ENCODE data around the gene ITPRIPL1. TPM values are rescaled to one million over a fixed set of nuclear protein-coding genes. Genes with fewer than 3 reads are reported as not detected.
A peak's percentile ranks its signal among the peaks of the same experiment; 100 is the strongest.

The ITPRIPL1 gene
- total RNA-seq, 1 donor from 2014 or later: 3.7 TPM

GRCh38 chr2:96345868-96346462 lies 20.8 kb downstream of the ITPRIPL1 start:
- H3K27me3 ChIP-seq (ENCODE audit: control insufficient read depth in 3 of 3, insufficient read depth in 3 of 3, low read length in 3 of 3): no peaks in the 10 kb centered on the region
- no peak overlapping the region for H3K27ac ChIP-seq (ENCODE audit: low read depth, low read length)
- no peak overlapping the region for H3K4me3 ChIP-seq (ENCODE audit: low read length in 3 of 3)
- H3K4me1 ChIP-seq (ENCODE audit: control insufficient read depth in 3 of 3, insufficient read depth in 3 of 3, low read length in 3 of 3): no peaks in the 10 kb centered on the region
- H3K9ac ChIP-seq (ENCODE audit: low read depth in 1 of 3, low read length in 3 of 3): no peak overlapping the region
- H3K36me3 ChIP-seq (ENCODE audit: control insufficient read depth in 3 of 3, insufficient read depth in 3 of 3, low read length in 3 of 3): no peaks in the 10 kb centered on the region
- H3K9me3 ChIP-seq (ENCODE audit: control insufficient read depth in 3 of 3, low read length in 3 of 3): no peaks in the 10 kb centered on the region

- Histone ChIP-seq H3K4me3 (ENCODE audit: low read length in 3 of 3) (no peak overlapping the region), H3K27ac (ENCODE audit: low read depth, low read length) (no peak overlapping the region), H3K9me3 (ENCODE audit: control insufficient read depth in 3 of 3, low read length in 3 of 3) (no peaks in the 10 kb centered on the region), H3K27me3 (ENCODE audit: control insufficient read depth in 3 of 3, insufficient read depth in 3 of 3, low read length in 3 of 3) (no peaks in the 10 kb centered on the region), H3K36me3 (ENCODE audit: control insufficient read depth in 3 of 3, insufficient read depth in 3 of 3, low read length in 3 of 3) (no peaks in the 10 kb centered on the region), H3K4me1 (ENCODE audit: control insufficient read depth in 3 of 3, insufficient read depth in 3 of 3, low read length in 3 of 3) (peaks cover 0 to under 1% (median under 1%) of the 10 kb centered on the region in 3 donors), H3K9ac (ENCODE audit: low read depth in 1 of 3, low read length in 3 of 3) (no peak overlapping the region)
Measured at GRCh38 chr2:96347395-96347794, 22.3 kb downstream of the ITPRIPL1 start.

DNA sequence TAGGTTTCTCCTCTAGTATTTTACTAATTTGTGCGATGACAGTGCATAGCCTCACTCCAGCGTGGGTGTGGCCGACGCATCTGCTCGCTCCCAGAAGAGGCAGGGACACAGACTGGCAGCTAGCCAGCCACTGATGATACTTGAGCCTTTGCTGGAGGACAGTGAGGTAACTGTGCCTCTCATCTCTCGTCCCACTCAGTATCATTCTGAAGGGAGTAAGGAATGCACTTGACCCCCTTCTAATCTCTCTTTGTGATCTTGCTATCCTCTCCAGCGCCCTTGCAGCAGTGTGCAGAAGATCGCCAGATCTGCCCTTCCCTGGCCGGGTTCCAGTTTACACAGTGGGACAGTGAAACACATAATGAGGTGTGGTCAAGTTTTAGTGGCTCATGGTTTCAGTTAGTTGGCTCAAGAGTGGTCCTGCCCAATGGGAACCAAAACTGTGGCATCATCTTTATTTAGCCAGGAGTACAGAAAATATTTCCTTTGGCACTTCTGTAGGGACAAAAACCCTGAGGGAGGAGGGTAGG lies 28.0 kb downstream of the ITPRIPL1 start:
- no peaks in the 10 kb centered on the region for H3K9me3 ChIP-seq (ENCODE audit: control insufficient read depth in 3 of 3, low read length in 3 of 3)
- no peaks in the 10 kb centered on the region for H3K27me3 ChIP-seq (ENCODE audit: control insufficient read depth in 3 of 3, insufficient read depth in 3 of 3, low read length in 3 of 3)
- peaks cover 10 to 18% (median 12%) of the 10 kb centered on the region in 3 donors for H3K4me1 ChIP-seq (ENCODE audit: control insufficient read depth in 3 of 3, insufficient read depth in 3 of 3, low read length in 3 of 3)
- H3K27ac ChIP-seq (ENCODE audit: low read depth, low read length): peak overlapping the region; percentile 48
- no peak overlapping the region for H3K9ac ChIP-seq (ENCODE audit: low read depth in 1 of 3, low read length in 3 of 3)
- H3K4me3 ChIP-seq (ENCODE audit: low read length in 3 of 3): peak overlapping the region in 1 of 3 donors; percentile 46
- H3K36me3 ChIP-seq (ENCODE audit: control insufficient read depth in 3 of 3, insufficient read depth in 3 of 3, low read length in 3 of 3): no peaks in the 10 kb centered on the region

DNA sequence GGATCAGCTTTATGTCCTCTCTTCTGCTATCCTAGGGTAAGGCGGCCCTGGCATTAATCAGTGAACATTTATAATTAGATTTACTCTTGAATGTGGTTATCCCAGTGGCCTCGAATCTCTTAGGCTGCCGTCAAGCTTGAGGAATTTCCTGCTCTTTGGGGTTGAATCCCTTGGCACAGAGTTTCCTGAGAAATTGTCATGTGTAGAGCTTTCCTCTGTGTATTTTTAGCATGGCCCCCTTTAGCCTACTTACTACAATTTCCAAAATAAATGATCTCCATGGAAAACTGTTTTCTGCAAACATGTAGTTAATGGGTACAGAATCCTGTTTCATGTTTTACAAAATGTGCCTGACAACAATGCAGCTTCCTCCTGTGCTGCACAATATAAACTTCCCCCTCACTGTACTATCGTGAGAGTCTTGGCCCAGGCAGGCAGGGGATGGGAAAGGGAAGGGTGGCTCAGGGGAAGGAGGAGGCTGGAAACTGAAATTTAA lies 28.5 kb downstream of the ITPRIPL1 start:
- Histone ChIP-seq H3K27me3 (ENCODE audit: control insufficient read depth in 3 of 3, insufficient read depth in 3 of 3, low read length in 3 of 3) (no peaks in the 10 kb centered on the region), H3K9ac (ENCODE audit: low read depth in 1 of 3, low read length in 3 of 3) (no peak overlapping the region), H3K4me1 (ENCODE audit: control insufficient read depth in 3 of 3, insufficient read depth in 3 of 3, low read length in 3 of 3) (peaks cover 10 to 18% (median 12%) of the 10 kb centered on the region in 3 donors), H3K27ac (ENCODE audit: low read depth, low read length) (peak overlapping the region; percentile 48), H3K9me3 (ENCODE audit: control insufficient read depth in 3 of 3, low read length in 3 of 3) (no peaks in the 10 kb centered on the region), H3K36me3 (ENCODE audit: control insufficient read depth in 3 of 3, insufficient read depth in 3 of 3, low read length in 3 of 3) (no peaks in the 10 kb centered on the region), H3K4me3 (ENCODE audit: low read length in 3 of 3) (peak overlapping the region in 1 of 3 donors; percentile 46)

- Histone ChIP-seq H3K4me3 (ENCODE audit: low read length in 3 of 3) (no peak overlapping the region), H3K9me3 (ENCODE audit: control insufficient read depth in 3 of 3, low read length in 3 of 3) (no peaks in the 10 kb centered on the region), H3K27me3 (ENCODE audit: control insufficient read depth in 3 of 3, insufficient read depth in 3 of 3, low read length in 3 of 3) (no peaks in the 10 kb centered on the region), H3K4me1 (ENCODE audit: control insufficient read depth in 3 of 3, insufficient read depth in 3 of 3, low read length in 3 of 3) (peaks cover 10 to 18% (median 12%) of the 10 kb centered on the region in 3 donors), H3K36me3 (ENCODE audit: control insufficient read depth in 3 of 3, insufficient read depth in 3 of 3, low read length in 3 of 3) (no peaks in the 10 kb centered on the region), H3K9ac (ENCODE audit: low read depth in 1 of 3, low read length in 3 of 3) (no peak overlapping the region), H3K27ac (ENCODE audit: low read depth, low read length) (no peak overlapping the region)
Measured at GRCh38 chr2:96354492-96354891, 29.4 kb downstream of the ITPRIPL1 start.

DNA sequence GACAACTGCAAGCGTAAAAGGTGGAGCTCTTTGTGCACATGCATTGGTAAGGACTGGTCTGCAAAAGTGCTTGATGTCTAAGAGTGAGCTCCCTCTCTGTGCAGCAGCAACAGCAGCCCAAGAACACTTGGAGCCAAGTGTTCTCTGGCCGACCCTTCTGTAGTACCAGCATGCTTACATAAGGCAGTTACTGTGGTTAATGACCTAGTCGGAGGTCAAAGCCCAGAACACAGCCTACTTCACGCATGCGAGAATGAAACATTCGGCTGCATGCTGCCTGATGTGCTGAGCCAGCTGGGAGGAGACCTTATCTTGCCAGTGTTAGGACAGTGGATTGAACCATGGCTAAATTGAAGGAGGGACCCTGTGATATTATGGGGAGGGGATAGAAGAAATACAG lies 31.8 kb downstream of the ITPRIPL1 start:
- Histone ChIP-seq H3K4me3 (ENCODE audit: low read length in 3 of 3) (no peak overlapping the region), H3K9ac (ENCODE audit: low read depth in 1 of 3, low read length in 3 of 3) (no peak overlapping the region), H3K27ac (ENCODE audit: low read depth, low read length) (no peak overlapping the region), H3K9me3 (ENCODE audit: control insufficient read depth in 3 of 3, low read length in 3 of 3) (no peaks in the 10 kb centered on the region), H3K36me3 (ENCODE audit: control insufficient read depth in 3 of 3, insufficient read depth in 3 of 3, low read length in 3 of 3) (no peaks in the 10 kb centered on the region), H3K27me3 (ENCODE audit: control insufficient read depth in 3 of 3, insufficient read depth in 3 of 3, low read length in 3 of 3) (no peaks in the 10 kb centered on the region), H3K4me1 (ENCODE audit: control insufficient read depth in 3 of 3, insufficient read depth in 3 of 3, low read length in 3 of 3) (peaks cover 10 to 18% (median 12%) of the 10 kb centered on the region in 3 donors)

DNA sequence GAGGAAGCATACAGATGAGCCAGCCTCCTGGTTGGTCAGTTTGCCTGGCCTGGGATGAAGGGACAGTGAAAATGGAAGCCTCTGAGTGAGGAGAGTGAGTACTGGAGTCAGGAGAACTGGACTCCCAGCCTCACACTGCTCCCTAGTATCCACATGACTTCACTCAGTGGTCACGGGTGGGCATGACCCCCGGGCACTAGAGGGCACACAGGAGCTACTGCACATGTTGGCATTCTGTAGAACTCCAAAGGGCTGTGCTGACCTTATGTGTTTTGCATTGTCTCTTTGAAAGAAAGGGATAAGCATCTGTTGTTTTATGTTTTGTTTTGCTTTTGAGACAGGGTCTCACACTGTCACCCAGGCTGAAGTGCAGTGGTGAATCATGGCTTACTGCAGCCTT lies 34.2 kb downstream of the ITPRIPL1 start:
- H3K4me3 ChIP-seq (ENCODE audit: low read length in 3 of 3): no peak overlapping the region
- H3K9me3 ChIP-seq (ENCODE audit: control insufficient read depth in 3 of 3, low read length in 3 of 3): no peaks in the 10 kb centered on the region
- H3K36me3 ChIP-seq (ENCODE audit: control insufficient read depth in 3 of 3, insufficient read depth in 3 of 3, low read length in 3 of 3): no peaks in the 10 kb centered on the region
- no peak overlapping the region for H3K27ac ChIP-seq (ENCODE audit: low read depth, low read length)
- no peak overlapping the region for H3K9ac ChIP-seq (ENCODE audit: low read depth in 1 of 3, low read length in 3 of 3)
- no peaks in the 10 kb centered on the region for H3K27me3 ChIP-seq (ENCODE audit: control insufficient read depth in 3 of 3, insufficient read depth in 3 of 3, low read length in 3 of 3)
- H3K4me1 ChIP-seq (ENCODE audit: control insufficient read depth in 3 of 3, insufficient read depth in 3 of 3, low read length in 3 of 3): peaks cover 0 to 5% (median 2%) of the 10 kb centered on the region in 3 donors

DNA sequence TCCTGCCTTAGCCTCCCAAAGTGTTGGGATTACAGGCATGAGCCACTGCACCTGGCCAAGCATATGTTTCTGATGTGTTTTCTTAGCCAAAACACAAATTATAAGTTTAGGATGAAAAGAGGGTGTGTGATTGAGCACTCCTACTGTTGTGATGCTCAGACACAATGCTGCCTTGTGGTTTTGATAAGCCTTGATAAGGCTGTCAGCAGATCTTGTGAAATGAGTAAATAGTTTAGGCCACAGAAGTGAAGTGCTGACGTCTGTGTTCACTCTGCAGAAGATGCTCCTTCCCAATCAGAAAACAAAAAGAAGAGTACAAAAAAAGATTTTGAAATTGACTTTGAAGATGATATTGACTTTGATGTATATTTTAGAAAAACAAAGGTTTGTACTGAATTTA lies 34.7 kb downstream of the ITPRIPL1 start:
- Histone ChIP-seq H3K9ac (ENCODE audit: low read depth in 1 of 3, low read length in 3 of 3) (no peak overlapping the region), H3K4me1 (ENCODE audit: control insufficient read depth in 3 of 3, insufficient read depth in 3 of 3, low read length in 3 of 3) (peaks cover 0 to 2% (median 0%) of the 10 kb centered on the region in 3 donors), H3K4me3 (ENCODE audit: low read length in 3 of 3) (no peak overlapping the region), H3K9me3 (ENCODE audit: control insufficient read depth in 3 of 3, low read length in 3 of 3) (no peaks in the 10 kb centered on the region), H3K27ac (ENCODE audit: low read depth, low read length) (no peak overlapping the region), H3K36me3 (ENCODE audit: control insufficient read depth in 3 of 3, insufficient read depth in 3 of 3, low read length in 3 of 3) (no peaks in the 10 kb centered on the region), H3K27me3 (ENCODE audit: control insufficient read depth in 3 of 3, insufficient read depth in 3 of 3, low read length in 3 of 3) (no peaks in the 10 kb centered on the region)

- no peak overlapping the region for H3K9ac ChIP-seq (ENCODE audit: low read depth in 1 of 3, low read length in 3 of 3)
- H3K9me3 ChIP-seq (ENCODE audit: control insufficient read depth in 3 of 3, low read length in 3 of 3): no peaks in the 10 kb centered on the region
- H3K36me3 ChIP-seq (ENCODE audit: control insufficient read depth in 3 of 3, insufficient read depth in 3 of 3, low read length in 3 of 3): no peaks in the 10 kb centered on the region
- no peak overlapping the region for H3K27ac ChIP-seq (ENCODE audit: low read depth, low read length)
- no peaks in the 10 kb centered on the region for H3K27me3 ChIP-seq (ENCODE audit: control insufficient read depth in 3 of 3, insufficient read depth in 3 of 3, low read length in 3 of 3)
- H3K4me1 ChIP-seq (ENCODE audit: control insufficient read depth in 3 of 3, insufficient read depth in 3 of 3, low read length in 3 of 3): no peaks in the 10 kb centered on the region
- H3K4me3 ChIP-seq (ENCODE audit: low read length in 3 of 3): no peak overlapping the region
Measured at GRCh38 chr2:96361751-96362150, 36.6 kb downstream of the ITPRIPL1 start.

DNA sequence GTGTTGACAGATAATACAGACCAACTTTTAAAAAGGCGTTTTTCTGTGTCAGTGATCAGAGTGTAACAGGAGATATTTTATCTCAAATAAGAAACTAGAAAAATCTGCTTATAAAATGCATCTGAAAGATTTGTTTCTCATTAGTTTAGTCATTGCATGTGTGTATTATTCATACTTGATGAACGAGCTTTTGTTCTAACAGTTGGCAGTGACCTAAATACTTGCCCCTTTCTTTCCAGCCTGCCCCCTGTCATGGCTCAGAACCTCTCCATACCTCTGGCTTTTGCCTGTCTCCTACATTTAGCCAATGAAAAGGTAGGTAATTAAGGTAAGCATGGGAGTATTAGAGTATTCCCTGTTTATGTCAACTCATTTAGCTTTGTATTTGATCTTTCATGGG lies 44.1 kb downstream of the ITPRIPL1 start:
- no peak overlapping the region for H3K9ac ChIP-seq (ENCODE audit: low read depth in 1 of 3, low read length in 3 of 3)
- no peaks in the 10 kb centered on the region for H3K27me3 ChIP-seq (ENCODE audit: control insufficient read depth in 3 of 3, insufficient read depth in 3 of 3, low read length in 3 of 3)
- H3K4me3 ChIP-seq (ENCODE audit: low read length in 3 of 3): no peak overlapping the region
- no peaks in the 10 kb centered on the region for H3K9me3 ChIP-seq (ENCODE audit: control insufficient read depth in 3 of 3, low read length in 3 of 3)
- no peaks in the 10 kb centered on the region for H3K36me3 ChIP-seq (ENCODE audit: control insufficient read depth in 3 of 3, insufficient read depth in 3 of 3, low read length in 3 of 3)
- H3K4me1 ChIP-seq (ENCODE audit: control insufficient read depth in 3 of 3, insufficient read depth in 3 of 3, low read length in 3 of 3): peaks cover 0 to 5% (median 4%) of the 10 kb centered on the region in 3 donors
- no peak overlapping the region for H3K27ac ChIP-seq (ENCODE audit: low read depth, low read length)
